Sigmoid colon (tissue), 7 donors: ENCODE results near the gene ARHGEF7. TPM values are rescaled to one million over a fixed set of nuclear protein-coding genes. Genes with fewer than 3 reads are reported as not detected.

Source experiments
- DNase-seq: peaks from one replicate; pipeline ENCODE4 v3.0.0-alpha.2; 2019
- H3K27ac ChIP-seq, 4 donors: fragments of 200-600 bp; sonication (generic); one replicate each; pipeline ENCODE4 v1.5.1; 2016 to 2019; ENCODE audit warnings: mild to moderate bottlenecking in 1 of 4
- H3K27me3 ChIP-seq, 3 donors: fragments of 200-600 bp; sonication (generic); one replicate each; pipeline ENCODE4 v1.5.1; 2019; ENCODE audit warnings: mild to moderate bottlenecking in 1 of 3
- H3K36me3 ChIP-seq, 4 donors: fragments of 200-600 bp; sonication (generic); one replicate each; pipeline ENCODE4 v1.5.1; 2016 to 2019
- H3K4me1 ChIP-seq, 4 donors: fragments of 200-600 bp; sonication (generic); one replicate each; pipeline ENCODE4 v1.5.1; 2017 to 2019
- H3K4me3 ChIP-seq, 4 donors: fragments of 200-600 bp; sonication (generic); one replicate each; pipeline ENCODE4 v1.5.1; 2017 to 2019; ENCODE audit warnings: mild to moderate bottlenecking in 2 of 4, moderate library complexity in 1 of 4
- H3K9me3 ChIP-seq, 4 donors: fragments of 200-600 bp in 3 of 4; sonication (generic) in 3 of 4; one replicate each; pipeline versions ENCODE4 v1.5.1 to v1.6.1; 2013 to 2019
- CTCF ChIP-seq, 4 experiments: fragments of 450-650 bp in 3 of 4; fragments of 200-600 bp in 1 of 4; IDR thresholded peaks; one replicate each; pipeline ENCODE4 v1.5.1; 2016 to 2019; ENCODE audit warnings: antibody characterized with exemption in 4 of 4, mild to moderate bottlenecking in 3 of 4, moderate library complexity in 2 of 4
- EP300 ChIP-seq, 4 donors: sonication (generic); formaldehyde crosslinking; IDR thresholded peaks; one replicate each; pipeline ENCODE4 v1.6.1; 2017; ENCODE audit warnings: antibody characterized with exemption in 4 of 4
- POLR2A ChIP-seq, 2 donors: fragments of 450-650 bp; IDR thresholded peaks; one replicate each; pipeline ENCODE4 v1.6.1; 2016; ENCODE audit warnings: antibody characterized with exemption in 2 of 2, mild to moderate bottlenecking in 2 of 2, moderate library complexity in 2 of 2
- POLR2AphosphoS5 ChIP-seq, 4 donors: sonication (generic); formaldehyde crosslinking; IDR thresholded peaks; one replicate each; pipeline ENCODE4 v1.6.1; 2017; ENCODE audit warnings: antibody characterized with exemption in 4 of 4
- WGBS, 2 donors: extraction: QIAGEN DNeasy Blood & Tissue Kit; methylation state at CpG; one replicate each; pipeline ENCODE4 v1.1.7; 2013; 5-methylcytosine and 5-hydroxymethylcytosine counted together
- intact Hi-C: fragments of 100-400 bp; cut with DNase I; formaldehyde crosslinking; loops from one replicate; pipeline ENCODE4 v1.15.1; 2023
- polyA plus RNA-seq, 3 donors: library from polyadenylated mRNA; stranded (reverse); fragments of 200-250 nt; gene quantifications; one replicate each; pipeline ENCODE4 v1.2.3, GENCODE V29; 2013
- total RNA-seq, 4 donors: library from RNA; depleted of rRNA; stranded (reverse); fragments of >200 nt; gene quantifications; one replicate each; pipeline ENCODE4 v1.1.0, GENCODE V29; 2016
- donor health status: healthy with polysubstance abuse.
- donor health status: Bipolar disorder and iron deficiency.
- donor health status: healthy.

Gene ARHGEF7
- total and polyA plus RNA-seq, 7 donors: 8.4 to 79.8 (median 41.0) TPM

DNA sequence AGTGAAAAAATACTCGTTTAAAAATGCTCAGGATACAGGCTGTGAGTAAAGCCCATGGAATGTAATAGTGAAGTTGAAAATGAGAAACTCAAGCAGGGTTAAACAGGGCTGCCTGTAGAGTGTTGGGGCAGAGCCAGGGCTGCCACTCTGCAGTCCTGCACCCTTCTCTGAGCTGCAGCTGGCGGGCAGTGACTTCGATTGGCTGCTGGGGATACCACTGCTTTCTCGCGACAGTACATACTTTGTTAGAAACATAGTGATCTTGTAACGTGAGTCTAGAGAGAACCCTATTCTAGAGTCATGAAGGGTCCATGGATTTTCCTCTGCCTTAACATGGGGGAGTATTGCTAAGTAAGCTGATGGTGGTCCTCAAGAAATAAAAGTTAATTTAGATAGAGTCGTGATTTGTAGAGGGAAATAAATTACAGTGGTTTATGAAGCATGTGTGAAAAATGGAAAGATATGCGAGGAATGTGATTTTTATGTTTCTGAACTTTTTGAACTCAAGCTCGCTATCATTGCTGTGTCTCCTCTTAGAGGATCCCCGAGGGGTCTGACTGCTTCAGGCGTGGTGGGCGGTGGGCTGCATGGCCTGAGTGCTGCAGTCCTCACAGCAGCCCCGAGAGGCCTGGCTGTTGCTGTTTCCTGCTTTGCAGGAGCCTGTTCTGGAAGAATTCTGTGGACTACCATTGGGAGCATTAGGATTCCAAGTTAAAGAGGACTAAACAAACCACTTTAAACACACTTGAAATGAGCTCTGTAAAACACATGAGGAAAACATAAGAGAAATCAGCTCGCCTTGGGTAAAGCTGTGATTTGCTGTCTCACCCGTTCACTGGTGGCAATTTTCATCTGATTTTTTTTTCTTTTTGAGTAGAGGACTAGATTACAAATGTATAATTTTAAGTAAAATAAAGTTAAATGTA is 95.7 kb downstream of the ARHGEF7 start:
- Histone ChIP-seq H3K36me3 (no peaks in the 10 kb centered on the region), H3K4me1 (peaks cover 0 to 48% (median 32%) of the 10 kb centered on the region in 4 donors), H3K4me3 (peak overlapping the region in 1 of 4 donors; percentile 0), H3K9me3 (no peaks in the 10 kb centered on the region), H3K27me3 (no peaks in the 10 kb centered on the region), H3K27ac (peak overlapping the region; percentile 1 to 54 (median 34))
- WGBS, 2 donors: 75 to 79% methylated on average over 15 of the region's 15 CpGs
- DNase-seq: no peak
- intact Hi-C loops: loop anchor here (10.0 kb wide), 1 partner anchor 496 kb away; the partner anchor contains the start of gene ING1
- no peak for TF ChIP-seq POLR2A (IDR thresholded peaks at IDR 0.05)
- TF ChIP-seq EP300 (IDR thresholded peaks at IDR 0.05): no peak
- no peak for TF ChIP-seq POLR2AphosphoS5 (IDR thresholded peaks at IDR 0.05)
- TF ChIP-seq CTCF (IDR thresholded peaks at IDR 0.05): no peak

GRCh38 chr13:111211789-111212516 is 96.8 kb downstream of the ARHGEF7 start:
- 90 to 94% methylated on average over 13 of the region's 13 CpGs for WGBS, 2 donors
- intact Hi-C loops: loop anchor here (10.0 kb wide), 1 partner anchor 497 kb away; the partner anchor contains the start of gene ING1
- Histone ChIP-seq H3K4me3 (no peak overlapping the region), H3K27ac (peak overlapping the region in 2 of 4 donors; percentile 18 to 54), H3K9me3 (no peaks in the 10 kb centered on the region), H3K4me1 (peaks cover 0 to 48% (median 36%) of the 10 kb centered on the region in 4 donors), H3K27me3 (no peaks in the 10 kb centered on the region), H3K36me3 (no peaks in the 10 kb centered on the region)
- DNase-seq: no peak
- TF ChIP-seq EP300 (IDR thresholded peaks at IDR 0.05) (no peak), CTCF (IDR thresholded peaks at IDR 0.05) (no peak), POLR2AphosphoS5 (IDR thresholded peaks at IDR 0.05) (no peak), POLR2A (IDR thresholded peaks at IDR 0.05) (no peak)

GRCh38 chr13:111212517-111212873 is 97.4 kb downstream of the ARHGEF7 start:
- H3K4me3 ChIP-seq: no peak overlapping the region
- H3K9me3 ChIP-seq: no peaks in the 10 kb centered on the region
- intact Hi-C loops: loop anchor here (10.0 kb wide), 1 partner anchor 498 kb away; the partner anchor contains the start of gene ING1
- H3K36me3 ChIP-seq: no peaks in the 10 kb centered on the region
- TF ChIP-seq EP300 (IDR thresholded peaks at IDR 0.05): no peak
- peak overlapping the region in 2 of 4 donors; percentile 18 to 54 for H3K27ac ChIP-seq
- H3K27me3 ChIP-seq: no peaks in the 10 kb centered on the region
- 86 to 89% methylated on average over 4 of the region's 4 CpGs for WGBS, 2 donors
- DNase-seq: no peak
- H3K4me1 ChIP-seq: peaks cover 0 to 48% (median 36%) of the 10 kb centered on the region in 4 donors

DNA sequence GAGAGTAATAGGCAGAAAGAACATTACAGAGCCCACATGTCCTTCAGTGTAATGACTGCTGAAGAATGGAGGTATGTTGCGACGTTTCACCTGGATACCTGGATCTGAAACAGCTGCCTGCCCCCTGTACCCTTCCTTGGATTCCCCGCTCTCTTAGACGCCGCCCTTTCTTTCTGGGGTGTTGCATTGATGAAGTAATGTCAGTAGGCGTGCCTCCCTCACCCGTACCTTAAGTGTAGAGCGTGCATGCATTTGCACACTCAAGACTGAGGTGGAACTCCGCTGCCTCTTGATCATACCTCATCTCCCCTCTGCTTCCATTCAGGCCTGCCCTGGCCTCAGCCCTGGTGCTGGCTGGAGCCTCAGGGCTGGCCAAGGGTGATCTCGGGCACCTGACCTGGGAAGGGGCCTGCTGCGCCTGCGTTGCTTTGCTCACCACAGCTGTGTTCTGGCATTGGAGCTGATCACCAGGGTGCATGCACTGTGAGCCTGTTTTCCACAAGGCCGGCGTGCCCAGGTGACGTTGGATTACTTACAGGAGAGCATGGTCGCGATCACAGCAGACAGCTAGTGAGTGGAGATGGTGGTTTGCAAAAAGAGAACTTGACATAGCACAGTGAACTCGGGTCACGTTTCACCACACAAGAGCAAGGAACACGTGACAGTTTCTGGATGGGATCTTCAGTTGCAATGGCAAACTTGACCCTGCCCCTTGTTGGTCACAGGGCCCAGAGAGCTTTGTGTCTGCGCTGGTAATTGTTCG is 99.0 kb downstream of the ARHGEF7 start:
- no peaks in the 10 kb centered on the region for H3K9me3 ChIP-seq
- intact Hi-C loops: loop anchor here (10.0 kb wide), 1 partner anchor 499 kb away; the partner anchor contains the start of gene ING1
- WGBS, 2 donors: 81 to 90% methylated on average over 22 of the region's 22 CpGs
- H3K27me3 ChIP-seq: no peaks in the 10 kb centered on the region
- no peak overlapping the region for H3K27ac ChIP-seq
- no peak overlapping the region for H3K4me3 ChIP-seq
- TF ChIP-seq CTCF (IDR thresholded peaks at IDR 0.05) (no peak), POLR2A (IDR thresholded peaks at IDR 0.05) (no peak), EP300 (IDR thresholded peaks at IDR 0.05) (no peak), POLR2AphosphoS5 (IDR thresholded peaks at IDR 0.05) (no peak)
- H3K4me1 ChIP-seq: peaks cover 0 to 59% (median 45%) of the 10 kb centered on the region in 4 donors
- DNase-seq: no peak
- no peaks in the 10 kb centered on the region for H3K36me3 ChIP-seq
